Heart left ventricle (tissue), 13 donors: ENCODE measurements around the gene ARVCF.

Experiments used
- CTCF ChIP-seq, 12 donors: fragments of 200-600 bp; sonication (generic) in 4 of 12; IDR thresholded peaks; one replicate each; pipeline versions ENCODE4 v1.5.0 to v1.8.0; 2018 to 2022; ENCODE audit warnings: antibody characterized with exemption in 12 of 12, mild to moderate bottlenecking in 5 of 12
- POLR2A ChIP-seq, 2 donors: fragments of 450-650 bp; IDR thresholded peaks; one replicate each; pipeline ENCODE4 v1.6.1; 2017; ENCODE audit warnings: antibody characterized with exemption in 2 of 2, mild to moderate bottlenecking in 2 of 2, moderate library complexity in 2 of 2
- donor health status: ischemic (EF 13 %, LVEDD 7.1; RV severe dilation, severe dysfunction).
- donor health status: DM: no; HTN: yes; CAD: no.
- donor health status: DM: no; HTN: no; CAD: no.
- donor health status: ischemic (EF 25% LVEDD 6.9; RV normal size, moderate dysfunction).
- donor health status: ischemic (EF 25% LVEDD 5.7; RV mildly dilated, moderate dysfunction).
- donor health status: ischemic (EF 35%, LVEDD 5.7; RV mildly dilated, moderate dysfunction).
- donor health status: nonischemic (EF 11% LVEDD 7.7; RV severe dilation, severe dysfunction).
- donor health status: DM: yes; HTN: yes; CAD: no.
- donor health status: PGD.
- donor health status: ischemic (EF 29% LVEDD 5.4; RV normal size, mild dysfunction).
- donor health status: nonischemic (EF 23%, LVEDD 6.1; RV moderate dilation, normal function).

- TF ChIP-seq CTCF (IDR thresholded peaks at IDR 0.05): no peak
- no peak for TF ChIP-seq POLR2A (IDR thresholded peaks at IDR 0.05)
Measured at GRCh38 chr22:19981171-19981960, 35.3 kb downstream of the ARVCF start.
